ENCODE results near the gene TRIM15.
"Not testable (repeated sequence)": the region's sequence is repeated elsewhere in the genome, so short reads cannot be mapped to it uniquely, and the experiment has no call there.

Gene TRIM15

GRCh38 chr6:30163090-30163917, at the start of gene TRIM15:
Gene TRIM15, plus strand, starts transcription at chr6:30163546. Its CDS starts 139 bp downstream, at chr6:30163685.
- DNase-seq (ENCODE audit: low read depth), result no peak

- DNase-seq (ENCODE audit: low read depth), result no peak
Measured at GRCh38 chr6:30113841-30114240, 49.5 kb upstream of the TRIM15 start.

- no peak for DNase-seq (ENCODE audit: low read depth)
Measured at GRCh38 chr6:30116724-30117123, 46.6 kb upstream of the TRIM15 start.

- DNase-seq (ENCODE audit: low read depth), result not testable (repeated sequence)
Measured at GRCh38 chr6:30118691-30119090, 44.7 kb upstream of the TRIM15 start.

- DNase-seq (ENCODE audit: low read depth), result no peak
Measured at GRCh38 chr6:30121446-30122366, 41.6 kb upstream of the TRIM15 start.

GRCh38 chr6:30122515-30122914, 40.8 kb upstream of the TRIM15 start:
- no peak for DNase-seq (ENCODE audit: low read depth)

- DNase-seq (ENCODE audit: low read depth), result no peak
Measured at GRCh38 chr6:30127238-30128093, 35.9 kb upstream of the TRIM15 start.

- no peak for DNase-seq (ENCODE audit: low read depth)
Measured at GRCh38 chr6:30129265-30130178, 33.8 kb upstream of the TRIM15 start.

GRCh38 chr6:30130179-30130679, 33.1 kb upstream of the TRIM15 start:
- DNase-seq (ENCODE audit: low read depth), result no peak

GRCh38 chr6:30130887-30131862, 32.2 kb upstream of the TRIM15 start:
- DNase-seq (ENCODE audit: low read depth), result peak; percentile 49

GRCh38 chr6:30131947-30132497, 31.3 kb upstream of the TRIM15 start:
- no peak for DNase-seq (ENCODE audit: low read depth)

- DNase-seq (ENCODE audit: low read depth), result peak; percentile 18
Measured at GRCh38 chr6:30135147-30135546, 28.2 kb upstream of the TRIM15 start.

- no peak for DNase-seq (ENCODE audit: low read depth)
Measured at GRCh38 chr6:30135757-30136156, 27.6 kb upstream of the TRIM15 start, which contains the start of gene TRIM40. Gene TRIM40, plus strand, starts transcription at chr6:30136140. Its CDS starts 897 bp downstream, at chr6:30137037.

GRCh38 chr6:30136570-30137286, 26.6 kb upstream of the TRIM15 start:
- no peak for DNase-seq (ENCODE audit: low read depth)

- DNase-seq (ENCODE audit: low read depth), result not testable (repeated sequence)
Measured at GRCh38 chr6:30140240-30140639, 23.1 kb upstream of the TRIM15 start.

GRCh38 chr6:30142665-30143064, 20.7 kb upstream of the TRIM15 start:
- no peak for DNase-seq (ENCODE audit: low read depth)

GRCh38 chr6:30143780-30144179, 19.6 kb upstream of the TRIM15 start:
- no peak for DNase-seq (ENCODE audit: low read depth)

GRCh38 chr6:30144811-30145210, 18.5 kb upstream of the TRIM15 start:
- DNase-seq (ENCODE audit: low read depth), result no peak
